NK-92 (cell line): ENCODE data around the gene RTKN.
A peak's percentile ranks its signal among the peaks of the same experiment; 100 is the strongest.
"Not testable (repeated sequence)": the region's sequence is repeated elsewhere in the genome, so short reads cannot be mapped to it uniquely, and the experiment has no call there.

Source experiments
- DNase-seq: peaks from one replicate; lab custom pipeline; 2025; ENCODE audit not compliant: unreplicated experiment; lab: John Stamatoyannopoulos, UW

RTKN gene

GRCh38 chr2:74439373-74439772 lies 2.4 kb downstream of the RTKN start:
- no peak for DNase-seq

- no peak for DNase-seq
These were observed 3.5 kb downstream of the RTKN start for GRCh38 chr2:74438248-74438647.

- no peak for DNase-seq
These were observed 4.7 kb downstream of the RTKN start for GRCh38 chr2:74436848-74437695.

GRCh38 chr2:74436111-74436805 lies 5.5 kb downstream of the RTKN start:
- DNase-seq, result no peak

- no peak for DNase-seq
These were observed 11.2 kb downstream of the RTKN start for GRCh38 chr2:74430502-74430901.

GRCh38 chr2:74429487-74430451 lies 12.0 kb downstream of the RTKN start:
- DNase-seq, result no peak

GRCh38 chr2:74428675-74429074 lies 13.1 kb downstream of the RTKN start:
- no peak for DNase-seq

GRCh38 chr2:74427551-74427950 lies 14.2 kb downstream of the RTKN start:
- DNase-seq, result no peak

GRCh38 chr2:74426181-74426758 lies 15.5 kb downstream of the RTKN start:
- no peak for DNase-seq

GRCh38 chr2:74425523-74425922 lies 16.2 kb downstream of the RTKN start:
- DNase-seq, result no peak

GRCh38 chr2:74424995-74425406 lies 16.7 kb downstream of the RTKN start:
- DNase-seq, result no peak

GRCh38 chr2:74424139-74424992 lies 17.4 kb downstream of the RTKN start:
- no peak for DNase-seq

- DNase-seq, result no peak
These were observed 18.3 kb downstream of the RTKN start for GRCh38 chr2:74423231-74424095.

GRCh38 chr2:74421221-74421870 lies 20.4 kb downstream of the RTKN start, which contains the start of the genes C2orf81 and WDR54:
Gene C2orf81 (minus strand): TSS chr2:74421619. CDS start chr2:74421560, 59 bp downstream.
Gene WDR54 (plus strand): TSS chr2:74421730. CDS start chr2:74422154, 424 bp downstream.
- peak; percentile 39 for DNase-seq

GRCh38 chr2:74420443-74421103 lies 21.2 kb downstream of the RTKN start:
- not testable (repeated sequence) for DNase-seq

GRCh38 chr2:74420006-74420405 lies 21.7 kb downstream of the RTKN start:
- no peak for DNase-seq

- DNase-seq, result no peak
These were observed 22.4 kb downstream of the RTKN start for GRCh38 chr2:74419345-74419744.

GRCh38 chr2:74418312-74418711 lies 23.4 kb downstream of the RTKN start:
- no peak for DNase-seq
